HS-5 (cell line): ENCODE results near the gene CPNE9.

Source experiments
- DNase-seq: peaks from one replicate; pipeline ENCODE4 v3.0.0-alpha.2; 2012; ENCODE audit warnings: low read depth

The CPNE9 gene

DNA sequence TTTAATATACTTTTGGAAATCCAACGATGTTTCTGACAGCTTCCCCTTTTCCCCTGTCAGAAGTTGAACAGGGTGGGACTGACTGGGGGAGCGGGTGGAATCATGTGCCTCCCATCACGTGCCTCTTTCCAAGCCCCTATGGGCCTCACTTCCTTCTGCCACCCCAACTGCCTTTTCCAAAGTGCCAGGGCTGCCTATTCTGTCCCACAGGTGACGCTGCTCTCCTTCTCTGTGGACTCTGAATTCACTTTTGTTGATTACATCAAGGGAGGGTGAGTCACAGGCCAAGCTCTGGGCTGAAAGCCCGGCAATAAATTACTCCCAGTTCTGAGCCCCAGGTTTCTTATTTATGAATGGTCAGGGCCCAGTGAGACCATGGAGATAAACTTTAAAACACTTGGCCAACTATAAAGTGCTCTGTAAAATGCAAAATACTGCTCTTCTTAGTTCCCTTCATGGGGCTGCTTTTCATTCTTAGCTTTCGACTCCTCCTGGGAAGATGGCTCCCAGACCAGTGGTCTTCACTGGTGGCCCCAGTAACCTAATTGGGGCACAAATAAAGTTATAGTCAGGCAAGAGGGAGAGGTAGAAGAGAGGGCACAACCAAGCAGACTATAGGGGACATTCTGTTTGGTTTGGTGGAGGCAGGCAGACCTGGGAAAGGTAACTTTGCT lies 12.3 kb downstream of the CPNE9 start:
- peak; percentile 82 for DNase-seq

- no peak for DNase-seq
Observed at GRCh38 chr3:9716801-9717555, 13.3 kb downstream of the CPNE9 start.

DNA sequence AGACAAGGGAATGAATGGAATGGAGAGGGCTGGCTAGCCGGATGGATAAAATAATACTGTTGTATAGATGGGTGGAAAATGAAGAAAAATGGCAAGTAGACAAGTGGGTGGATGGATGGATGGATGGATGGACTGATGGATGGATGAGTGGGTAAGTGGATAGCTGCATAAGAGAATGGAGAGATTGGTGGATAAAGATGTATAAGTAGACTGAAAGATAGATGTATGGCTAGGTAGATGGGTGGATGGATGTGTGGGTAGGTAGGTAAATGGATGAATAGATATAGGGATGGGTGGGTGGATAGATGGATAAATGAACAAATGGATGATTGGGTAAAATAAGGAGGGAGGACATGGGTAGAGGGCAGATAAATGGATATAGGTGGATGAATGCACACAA lies 13.9 kb downstream of the CPNE9 start:
- DNase-seq: no peak

DNA sequence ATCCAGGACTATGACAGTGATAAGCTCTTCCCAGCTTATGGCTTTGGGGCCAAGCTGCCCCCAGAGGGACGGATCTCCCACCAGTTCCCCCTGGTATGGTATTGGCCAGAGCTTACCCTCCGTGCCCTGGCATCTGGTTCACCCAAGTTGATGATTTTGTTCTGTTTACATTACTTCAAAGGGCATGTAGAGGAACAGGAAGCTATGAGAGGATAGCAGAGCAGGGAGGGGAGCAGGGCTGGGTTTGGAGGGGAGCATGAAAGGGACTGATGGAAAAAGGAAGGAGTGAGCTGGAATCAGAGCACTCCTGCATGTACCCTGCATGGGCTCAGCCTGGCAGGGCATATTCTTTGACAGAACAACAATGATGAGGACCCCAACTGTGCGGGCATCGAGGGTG lies 14.5 kb downstream of the CPNE9 start:
- DNase-seq: no peak

DNA sequence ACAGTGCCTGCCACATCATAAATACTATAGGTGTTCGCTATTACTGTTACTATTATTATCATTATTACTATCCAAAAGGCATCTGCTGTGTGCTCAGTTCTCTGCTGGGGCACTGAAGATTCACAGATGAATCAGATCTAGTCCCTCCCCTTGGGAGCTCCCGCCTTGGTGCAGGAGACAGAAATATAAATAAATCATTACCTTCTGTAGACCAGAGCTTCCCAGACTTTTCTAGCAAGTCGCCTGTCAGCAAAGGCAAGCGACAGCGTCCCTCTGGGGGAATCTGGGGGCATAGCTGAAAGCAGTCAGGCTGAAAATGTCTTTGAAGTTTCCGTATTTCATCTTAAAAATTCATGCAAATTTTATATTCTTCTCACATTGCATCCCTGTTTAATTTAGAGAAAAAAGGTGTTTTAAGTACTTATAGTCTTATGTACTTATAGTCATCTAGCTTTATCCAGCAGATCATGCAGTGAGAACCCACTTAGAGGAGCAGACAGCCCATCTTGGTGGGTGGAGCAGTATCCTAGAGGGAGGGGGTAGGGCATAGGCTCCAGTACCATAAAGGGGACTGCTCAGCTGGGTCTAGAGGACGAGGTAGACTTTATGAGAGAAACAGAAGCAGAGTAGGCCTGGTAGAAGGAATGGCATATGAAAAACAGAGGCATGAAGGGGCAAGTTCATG lies 17.5 kb downstream of the CPNE9 start:
- no peak for DNase-seq

- DNase-seq: no peak
Observed at GRCh38 chr3:9721700-9722060, 18.0 kb downstream of the CPNE9 start.

DNA sequence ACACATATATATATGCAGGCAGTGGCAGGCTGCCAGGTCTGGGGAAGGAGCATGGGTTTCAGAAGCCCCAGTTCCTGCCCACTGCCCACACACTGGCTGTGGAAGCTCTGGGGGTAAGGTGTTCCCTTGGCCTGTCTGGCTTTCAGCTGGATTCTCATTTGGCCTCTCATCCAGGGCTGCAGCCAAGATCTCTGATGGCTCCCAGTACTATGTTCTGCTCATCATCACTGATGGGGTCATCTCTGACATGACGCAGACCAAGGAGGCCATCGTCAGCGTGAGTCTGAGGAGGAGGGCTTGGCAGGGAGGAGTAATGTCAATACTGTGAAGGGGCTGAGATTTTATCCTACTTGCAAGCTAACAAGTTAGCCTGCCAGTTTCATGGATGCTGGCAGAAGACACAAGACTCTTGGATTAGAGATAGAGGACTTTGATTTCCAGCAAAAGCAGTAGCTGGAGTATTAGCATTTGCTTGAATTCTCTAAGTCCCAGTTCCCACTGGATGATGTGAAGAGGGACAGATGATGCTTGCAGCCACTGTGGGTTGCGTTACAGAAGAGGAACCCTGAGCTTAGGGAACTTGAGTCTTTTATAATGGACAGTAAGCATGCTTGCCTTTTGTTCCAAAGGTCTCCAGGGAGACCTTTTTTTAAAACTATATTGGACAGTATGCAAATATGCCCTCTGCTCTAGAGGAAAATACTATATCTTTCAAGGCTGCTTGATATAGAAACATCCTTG lies 22.3 kb downstream of the CPNE9 start:
- DNase-seq: no peak

- DNase-seq: no peak
Observed at GRCh38 chr3:9727041-9727595, 23.5 kb downstream of the CPNE9 start.

GRCh38 chr3:9727743-9728142 lies 24.1 kb downstream of the CPNE9 start:
- DNase-seq: no peak

DNA sequence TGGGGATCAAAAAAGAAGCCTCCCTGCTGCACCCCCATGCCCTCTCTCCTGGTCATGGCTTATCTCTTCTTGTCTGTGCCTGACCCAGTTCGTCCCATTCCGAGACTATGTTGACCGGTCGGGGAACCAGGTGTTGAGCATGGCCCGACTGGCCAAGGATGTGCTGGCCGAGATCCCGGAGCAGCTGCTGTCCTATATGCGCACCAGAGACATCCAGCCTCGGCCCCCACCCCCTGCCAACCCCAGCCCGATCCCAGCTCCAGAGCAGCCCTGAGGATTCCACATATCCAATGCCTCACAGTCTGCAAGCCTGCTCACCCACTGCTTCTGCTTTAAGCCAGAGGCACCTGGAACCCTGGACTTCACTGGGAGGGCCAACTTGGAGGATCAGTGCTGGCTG lies 25.8 kb downstream of the CPNE9 start:
- no peak for DNase-seq

- DNase-seq: no peak
Observed at GRCh38 chr3:9730657-9731205, 27.1 kb downstream of the CPNE9 start.

DNA sequence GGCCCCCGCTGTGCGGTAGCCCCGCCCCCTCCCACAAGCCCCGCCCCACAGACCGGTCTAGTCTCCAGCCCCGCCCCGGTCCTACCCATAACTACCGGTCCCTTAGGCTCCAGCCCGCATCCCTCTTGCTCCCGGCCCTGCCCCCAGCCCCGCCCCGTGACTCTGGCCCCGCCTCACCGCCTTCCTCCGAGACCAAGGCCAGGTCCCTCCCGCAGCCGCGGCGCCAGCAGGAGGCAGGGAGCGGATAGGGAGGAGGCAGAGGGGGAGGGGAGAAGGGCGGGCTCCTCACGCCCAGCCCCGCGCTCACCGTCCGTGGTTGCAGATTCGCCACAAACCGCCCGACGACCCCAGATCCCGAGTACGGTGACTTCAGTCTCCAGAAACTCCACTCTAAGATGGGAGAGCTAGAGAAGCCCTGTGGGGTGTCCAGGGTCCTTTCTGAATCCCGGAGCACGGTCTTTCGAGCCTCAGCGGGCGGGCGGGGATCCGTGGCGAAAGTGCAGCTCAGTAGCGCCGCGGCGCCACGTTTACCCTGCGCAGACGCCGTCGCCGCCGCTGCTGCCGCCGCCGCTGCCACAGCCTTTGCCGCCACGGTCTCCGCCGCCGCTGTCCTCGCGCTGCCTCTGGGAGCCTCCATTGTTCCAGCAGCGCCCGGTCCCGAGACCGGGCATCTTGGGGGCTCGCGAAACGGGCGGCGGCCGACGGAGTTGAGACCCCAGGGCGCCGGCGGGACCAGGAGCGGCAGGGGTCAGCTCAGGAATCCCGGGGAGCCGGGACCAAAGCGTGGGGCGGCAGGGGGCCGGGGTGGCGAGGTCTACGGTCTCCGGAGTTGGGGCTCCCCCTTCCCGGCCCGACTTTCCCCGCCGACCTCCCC lies 27.8 kb downstream of the CPNE9 start, which contains the start of gene BRPF1:
BRPF1 (plus strand) TSS at position 530 of the 874 bp plus-strand sequence. CDS start 2,406 bp downstream, outside the sequence.
- DNase-seq: peak; percentile 90

DNA sequence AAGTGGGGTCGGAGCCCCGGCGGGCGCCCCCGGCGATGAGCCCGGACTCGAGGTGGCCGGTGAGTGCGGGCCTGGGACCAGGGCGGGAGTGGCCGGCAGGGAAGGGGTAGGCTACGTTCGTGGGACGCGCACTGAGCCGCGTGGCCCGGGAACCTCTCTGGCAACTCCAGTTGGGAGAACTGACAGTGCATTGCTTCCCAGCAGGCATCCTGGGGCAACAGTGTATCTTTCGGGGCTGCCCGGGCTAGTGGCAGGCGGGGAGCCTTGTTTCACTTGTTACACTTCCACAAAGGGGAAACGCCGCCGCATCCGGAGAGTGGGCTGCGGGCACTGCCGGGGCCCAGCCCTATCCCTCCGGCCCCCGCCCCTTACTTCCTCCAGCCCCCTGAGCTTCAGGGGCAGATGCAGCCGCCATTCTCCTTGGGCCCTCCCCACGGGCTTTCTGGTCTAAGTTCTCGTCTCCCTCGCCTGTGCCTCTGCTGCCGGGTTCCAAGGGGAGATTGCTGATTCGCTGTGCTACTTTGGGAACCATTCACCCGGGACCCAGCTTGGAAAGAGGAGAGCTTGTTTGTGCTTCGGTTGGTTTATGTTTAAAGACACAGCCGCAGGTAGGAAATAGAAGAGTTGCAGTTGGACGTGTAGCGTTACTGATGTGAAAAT lies 28.6 kb downstream of the CPNE9 start:
- no peak for DNase-seq

GRCh38 chr3:9732740-9733115 lies 29.1 kb downstream of the CPNE9 start:
- no peak for DNase-seq

- no peak for DNase-seq
Observed at GRCh38 chr3:9736831-9737230, 33.2 kb downstream of the CPNE9 start.

- DNase-seq: no peak
Observed at GRCh38 chr3:9739181-9739580, 35.5 kb downstream of the CPNE9 start.

GRCh38 chr3:9742560-9742959 lies 38.9 kb downstream of the CPNE9 start:
- no peak for DNase-seq

GRCh38 chr3:9743548-9743947 lies 39.9 kb downstream of the CPNE9 start:
- DNase-seq: no peak

- DNase-seq: no peak
Observed at GRCh38 chr3:9744162-9744561, 40.5 kb downstream of the CPNE9 start.

DNA sequence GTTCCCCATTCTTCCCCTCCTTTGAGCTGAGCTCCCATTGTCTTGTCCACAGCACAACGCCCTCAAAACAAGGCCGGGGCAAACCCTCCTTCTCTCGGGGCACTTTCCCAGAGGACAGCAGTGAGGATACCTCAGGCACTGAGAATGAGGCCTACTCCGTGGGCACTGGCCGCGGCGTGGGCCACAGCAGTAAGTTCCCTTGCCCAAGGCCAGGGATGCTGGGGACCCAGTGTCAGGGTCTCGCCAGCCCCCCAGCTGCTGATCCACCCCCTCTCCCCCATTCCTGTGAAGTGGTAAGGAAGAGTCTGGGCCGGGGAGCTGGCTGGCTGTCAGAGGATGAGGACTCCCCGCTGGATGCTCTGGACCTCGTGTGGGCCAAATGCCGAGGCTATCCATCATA lies 41.9 kb downstream of the CPNE9 start:
- no peak for DNase-seq
